ENCODE data around the gene INPP5J.
A peak's percentile ranks its signal among the peaks of the same experiment; 100 is the strongest.
"Not testable (repeated sequence)": the region's sequence is repeated elsewhere in the genome, so short reads cannot be mapped to it uniquely, and the experiment has no call there.

The INPP5J gene

DNA sequence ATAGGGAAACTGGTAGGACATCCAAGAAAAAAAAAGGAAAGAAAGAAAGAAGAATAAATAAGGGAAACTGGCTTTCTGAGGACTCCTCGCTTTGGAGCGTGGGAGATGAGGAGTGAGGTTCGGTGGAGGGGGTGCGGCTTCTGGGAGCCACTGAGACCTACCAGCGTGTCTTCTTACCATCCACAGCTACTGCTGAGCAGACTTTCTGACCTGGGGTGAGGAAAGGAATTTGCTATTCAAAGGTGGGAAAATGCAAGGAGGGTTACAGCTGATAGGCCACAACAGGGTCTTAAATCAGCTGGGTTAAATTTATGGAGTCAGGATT is 14.9 kb upstream of the INPP5J start:
- no peak for DNase-seq
- intact Hi-C loops (cut with DNase I), result loop anchor here (1.0 to 10.0 kb wide), 2 partner anchors 23 to 47 kb away; no protein-coding TSS in a partner anchor

DNA sequence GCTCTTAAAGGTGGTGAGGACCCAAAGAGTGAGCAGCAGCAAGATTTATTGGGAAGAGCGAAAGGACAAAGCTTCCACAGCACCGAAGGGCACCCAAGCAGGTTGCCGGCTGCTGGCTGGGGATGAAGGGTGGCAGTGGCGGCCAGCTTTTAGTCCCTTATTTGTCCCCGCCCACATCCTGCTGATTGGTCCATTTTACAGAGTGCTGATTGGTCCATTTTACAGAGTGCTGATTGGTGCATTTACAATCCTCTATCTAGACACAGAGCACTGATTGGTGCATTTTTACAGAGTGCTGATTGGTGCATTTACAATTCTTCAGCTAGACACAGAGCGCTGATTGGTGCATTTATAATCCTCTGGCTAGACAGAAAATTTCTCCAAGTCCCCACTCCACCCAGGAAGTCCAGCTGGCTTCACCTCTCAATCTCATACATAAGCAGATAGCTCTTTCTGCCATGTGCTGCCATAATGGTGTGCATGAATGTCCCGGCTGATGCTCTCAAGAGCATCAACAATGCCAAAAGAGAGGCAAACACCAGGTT is 10.1 kb upstream of the INPP5J start:
- DNase-seq; intact Hi-C loops (cut with DNase I): not testable (repeated sequence)

DNA sequence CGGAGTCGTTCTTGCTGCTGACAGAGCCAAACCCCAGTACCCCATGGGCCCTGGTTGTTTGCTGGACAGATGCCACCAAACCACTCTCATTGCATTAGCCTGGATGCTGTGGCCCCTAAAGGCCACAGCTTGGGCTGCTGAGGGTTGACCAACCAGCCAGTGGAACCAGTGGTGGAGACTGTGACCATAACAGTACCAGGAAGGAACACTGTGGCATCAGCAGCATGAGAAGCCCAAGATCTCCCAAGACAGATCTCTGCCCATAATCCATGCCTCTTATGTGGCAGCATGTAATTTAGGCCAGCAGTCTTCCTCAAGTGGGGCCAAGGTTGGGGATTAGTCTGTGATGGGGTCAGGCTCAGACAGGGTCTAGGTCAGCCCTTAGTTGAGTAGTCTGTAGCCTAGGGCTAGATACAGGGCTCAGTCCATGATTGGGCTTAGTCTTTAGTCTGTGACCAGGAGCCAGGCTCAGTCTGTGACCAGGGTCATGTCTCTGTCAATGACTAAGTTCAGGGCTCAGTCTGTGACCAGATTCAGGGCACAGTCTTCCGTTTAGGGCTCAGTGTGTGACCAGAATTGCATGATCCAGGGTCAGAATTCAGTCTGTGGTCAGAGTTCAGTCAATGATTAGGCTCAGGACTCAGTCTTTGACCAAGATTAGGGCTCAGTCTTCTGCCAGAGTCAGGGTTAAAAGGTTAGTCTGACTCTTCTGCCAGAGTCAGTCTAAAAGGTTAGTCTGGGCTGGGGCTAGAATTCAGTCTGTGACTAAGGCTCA is 4.5 kb upstream of the INPP5J start:
- DNase-seq, result no peak
- intact Hi-C loops (cut with DNase I), result no loop called here

DNA sequence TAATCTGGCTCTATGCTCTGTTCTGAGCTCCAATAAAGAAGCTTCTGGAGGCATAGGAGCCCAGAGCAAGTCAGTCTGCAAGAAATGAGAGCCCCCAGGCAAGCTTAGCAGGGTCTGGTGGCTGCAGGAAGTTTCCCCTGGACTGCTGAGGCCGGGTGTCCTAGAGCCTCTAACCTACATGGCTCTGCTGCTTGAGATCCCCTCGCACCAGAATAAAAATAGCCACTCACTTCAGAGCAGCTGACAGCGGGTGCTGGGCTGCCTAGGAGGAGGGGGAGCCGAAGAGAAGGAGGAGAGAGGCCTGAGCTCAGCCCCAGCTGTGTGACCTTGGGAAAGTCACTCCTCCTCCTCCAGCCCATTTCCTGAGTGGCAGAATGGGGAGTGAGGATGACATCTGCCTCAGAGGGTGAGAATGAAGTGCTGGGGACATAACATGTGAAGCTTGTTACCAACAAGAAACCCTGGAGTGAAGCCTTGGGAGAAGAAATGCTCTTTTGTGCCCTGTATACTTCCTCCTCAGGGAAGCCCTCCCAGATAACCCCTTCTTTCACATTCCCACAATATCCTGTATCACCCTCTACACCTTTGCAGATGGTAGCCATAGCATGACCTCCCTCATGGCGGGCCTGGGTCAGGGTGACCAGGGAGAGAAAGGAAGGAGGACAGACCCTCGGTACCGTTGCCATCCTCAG is 3.6 kb upstream of the INPP5J start:
- no peak for DNase-seq
- intact Hi-C loops (cut with DNase I), result no loop called here

DNA sequence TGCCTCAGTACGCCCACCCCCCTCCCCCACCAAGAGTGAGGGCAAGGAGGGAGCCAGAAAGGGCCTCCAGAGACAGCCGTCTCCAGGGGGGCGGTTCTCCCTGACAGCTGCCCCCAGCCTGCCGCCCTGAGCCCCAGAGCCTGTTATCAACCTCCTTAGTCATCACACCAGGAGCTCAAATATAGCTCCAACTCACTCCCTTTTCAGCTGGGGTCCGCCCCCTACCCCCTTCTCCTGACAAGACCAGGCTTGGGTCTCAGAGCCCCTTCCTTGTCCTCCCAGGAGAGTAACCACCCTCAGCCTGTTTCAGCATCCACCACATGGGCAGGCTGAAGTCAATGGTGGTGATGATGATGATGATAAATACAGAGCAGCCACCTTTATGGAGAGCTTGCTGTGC is 2.5 kb upstream of the INPP5J start:
- no peak for DNase-seq
- intact Hi-C loops (cut with DNase I), result no loop called here

DNA sequence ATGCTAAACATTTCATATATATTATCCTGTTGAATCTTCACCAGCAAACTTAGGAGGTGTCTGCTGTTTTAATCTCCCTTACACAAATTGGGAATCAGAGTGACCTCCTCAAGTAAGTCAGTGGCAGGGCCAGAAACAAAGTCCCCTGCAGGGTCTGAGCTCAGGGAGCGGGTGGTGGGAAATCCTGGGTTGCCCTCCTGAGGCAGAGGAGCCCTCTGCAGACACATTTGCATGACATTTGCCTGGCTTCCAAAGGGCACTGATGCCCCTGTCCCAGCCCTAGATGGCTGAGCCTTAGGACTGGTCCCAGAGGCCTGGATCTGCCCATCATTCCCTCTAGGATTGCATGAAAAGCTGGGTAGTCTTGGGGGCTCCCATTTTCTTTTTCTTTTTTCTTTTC is 2.1 kb upstream of the INPP5J start:
- intact Hi-C loops (cut with DNase I), result no loop called here
- no peak for DNase-seq

DNA sequence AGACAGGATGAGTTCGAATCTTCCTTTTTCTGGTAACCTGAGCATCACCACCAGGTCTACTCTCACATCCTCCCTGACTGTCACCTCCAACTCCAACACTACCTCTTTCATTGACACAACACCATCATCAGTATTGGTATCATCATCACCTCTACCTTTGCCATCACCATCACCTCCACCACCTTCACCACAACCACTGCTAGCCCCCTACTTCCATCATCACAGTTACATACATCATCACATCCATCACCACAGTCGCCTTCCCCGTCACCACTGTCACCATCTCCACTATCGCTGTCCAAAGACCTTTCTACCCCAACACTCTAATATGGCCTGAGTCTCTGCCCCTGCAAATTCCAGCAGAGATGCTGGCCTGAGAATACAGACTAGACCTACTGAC is 1.4 kb upstream of the INPP5J start:
- intact Hi-C loops (cut with DNase I), result no loop called here
- DNase-seq, result no peak

DNA sequence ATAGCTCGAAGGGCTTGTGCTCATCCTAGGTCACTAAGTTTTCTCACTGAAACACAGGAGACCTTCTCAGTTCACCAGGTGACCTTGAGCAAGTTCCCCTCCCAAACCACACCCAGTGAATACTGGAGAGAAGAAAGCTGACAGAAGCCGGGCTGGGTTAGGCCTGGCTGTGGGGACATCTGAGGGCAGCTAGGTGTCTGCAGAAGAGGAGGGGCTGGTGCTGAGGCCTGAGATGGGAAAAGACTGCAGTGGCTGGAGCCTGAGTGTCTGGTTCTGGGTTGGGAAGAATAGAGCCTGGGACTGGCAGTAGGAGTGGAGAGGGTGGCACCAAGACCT is 602 bp upstream of the INPP5J start:
- intact Hi-C loops (cut with DNase I), result no loop called here
- peak in 1 of 42 donors; percentile 27 for DNase-seq

DNA sequence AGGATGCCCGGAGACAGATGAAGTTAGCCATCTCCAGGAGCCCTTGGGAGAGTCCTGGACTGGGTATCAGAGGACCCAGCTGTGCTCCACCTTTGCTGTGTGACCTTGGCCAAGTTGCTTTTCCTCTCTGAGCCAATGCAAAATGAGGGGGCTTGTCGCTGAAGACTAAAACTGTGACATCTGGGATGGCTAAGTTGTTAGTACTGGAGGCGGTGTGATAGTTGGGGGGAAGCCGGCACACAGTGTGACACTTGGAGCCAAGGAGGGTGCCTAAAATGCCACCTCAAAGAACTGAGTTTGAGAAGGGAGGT is 481 bp downstream of the INPP5J start:
- DNase-seq, result no peak
- intact Hi-C loops (cut with DNase I), result no loop called here

DNA sequence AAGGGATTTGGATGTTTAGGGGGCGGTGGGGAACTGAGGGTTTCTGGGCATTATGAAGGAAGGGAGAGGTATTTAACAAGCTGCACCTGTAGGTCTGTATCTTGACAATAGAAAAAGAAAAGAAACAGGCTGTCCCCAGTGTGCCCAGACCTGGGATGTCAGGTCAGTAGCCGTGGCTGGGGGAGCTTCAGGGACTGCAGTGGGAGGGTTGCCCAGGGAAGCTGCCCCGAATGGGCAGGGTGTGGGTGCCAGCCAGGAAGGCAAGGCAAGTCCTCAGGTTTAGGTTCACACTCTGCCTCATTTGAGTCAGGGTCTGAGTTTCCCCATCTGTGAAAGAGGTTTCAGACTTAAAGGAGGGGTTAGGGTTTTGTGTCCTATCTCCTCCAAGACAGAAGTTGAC is 1.5 kb downstream of the INPP5J start:
- no peak for DNase-seq
- intact Hi-C loops (cut with DNase I), result no loop called here

DNA sequence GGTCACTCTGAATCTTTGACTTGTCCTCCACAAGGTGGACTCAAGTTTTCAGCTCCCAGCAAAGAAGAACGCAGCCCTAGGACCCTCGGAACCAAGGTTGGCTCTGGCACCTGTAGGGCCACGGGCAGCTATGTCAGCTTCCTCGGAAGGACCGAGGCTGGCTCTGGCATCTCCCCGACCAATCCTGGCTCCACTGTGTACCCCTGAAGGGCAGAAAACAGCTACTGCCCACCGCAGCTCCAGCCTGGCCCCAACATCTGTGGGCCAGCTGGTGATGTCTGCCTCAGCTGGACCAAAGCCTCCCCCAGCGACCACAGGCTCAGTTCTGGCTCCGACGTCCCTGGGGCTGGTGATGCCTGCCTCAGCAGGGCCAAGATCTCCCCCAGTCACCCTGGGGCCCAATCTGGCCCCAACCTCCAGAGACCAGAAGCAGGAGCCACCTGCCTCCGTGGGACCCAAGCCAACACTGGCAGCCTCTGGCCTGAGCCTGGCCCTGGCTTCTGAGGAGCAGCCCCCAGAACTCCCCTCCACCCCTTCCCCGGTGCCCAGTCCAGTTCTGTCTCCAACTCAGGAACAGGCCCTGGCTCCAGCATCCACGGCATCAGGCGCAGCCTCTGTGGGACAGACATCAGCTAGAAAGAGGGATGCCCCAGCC is 2.2 kb downstream of the INPP5J start:
- no peak for DNase-seq
- intact Hi-C loops (cut with DNase I), result no loop called here

DNA sequence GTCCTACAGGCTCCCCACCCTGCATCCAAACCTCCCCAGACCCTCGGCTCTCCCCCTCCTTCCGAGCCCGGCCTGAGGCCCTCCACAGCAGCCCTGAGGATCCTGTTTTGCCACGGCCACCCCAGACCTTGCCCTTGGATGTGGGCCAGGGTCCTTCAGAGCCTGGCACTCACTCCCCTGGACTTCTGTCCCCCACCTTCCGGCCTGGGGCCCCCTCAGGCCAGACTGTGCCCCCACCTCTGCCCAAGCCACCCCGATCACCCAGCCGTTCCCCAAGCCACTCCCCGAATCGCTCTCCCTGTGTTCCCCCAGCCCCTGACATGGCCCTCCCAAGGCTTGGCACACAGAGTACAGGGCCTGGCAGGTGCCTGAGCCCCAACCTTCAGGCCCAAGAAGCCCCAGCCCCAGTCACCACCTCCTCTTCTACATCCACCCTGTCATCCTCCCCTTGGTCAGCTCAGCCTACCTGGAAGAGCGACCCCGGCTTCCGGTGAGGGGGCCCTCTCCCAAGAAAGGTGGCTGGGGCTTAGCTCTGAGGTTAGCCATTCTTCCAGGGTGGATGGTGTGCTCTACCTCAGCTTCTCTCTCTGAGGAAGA is 2.9 kb downstream of the INPP5J start:
- intact Hi-C loops (cut with DNase I), result no loop called here
- DNase-seq, result no peak

DNA sequence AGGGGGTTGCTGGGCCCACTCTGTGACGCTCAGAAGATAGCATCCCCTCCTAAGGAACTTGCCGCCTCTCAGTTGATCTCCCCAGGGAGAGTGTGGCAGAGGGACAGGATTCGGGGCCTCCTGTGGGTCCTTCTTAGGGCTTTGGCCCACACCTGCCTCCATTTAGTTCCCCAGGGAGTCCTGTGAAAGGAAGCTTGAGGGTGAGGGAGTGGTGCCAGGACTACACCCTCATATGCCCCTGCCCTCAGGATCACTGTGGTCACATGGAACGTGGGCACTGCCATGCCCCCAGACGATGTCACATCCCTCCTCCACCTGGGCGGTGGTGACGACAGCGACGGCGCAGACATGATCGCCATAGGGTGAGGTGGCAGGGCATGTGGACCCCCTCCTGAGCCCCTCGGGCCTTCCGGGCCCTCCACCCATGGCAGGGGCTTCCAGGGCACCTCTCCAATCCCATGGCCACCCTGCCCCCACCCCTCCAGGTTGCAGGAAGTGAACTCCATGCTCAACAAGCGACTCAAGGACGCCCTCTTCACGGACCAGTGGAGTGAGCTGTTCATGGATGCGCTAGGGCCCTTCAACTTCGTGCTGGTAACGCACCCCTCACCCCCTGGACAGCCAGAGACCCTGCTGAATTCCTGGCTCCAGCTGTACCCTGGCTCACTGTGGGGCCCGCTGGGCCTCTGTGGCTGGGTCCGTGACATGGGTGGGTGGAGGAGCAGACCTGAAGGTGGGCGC is 3.5 kb downstream of the INPP5J start:
- no peak for DNase-seq
- intact Hi-C loops (cut with DNase I), result no loop called here

DNA sequence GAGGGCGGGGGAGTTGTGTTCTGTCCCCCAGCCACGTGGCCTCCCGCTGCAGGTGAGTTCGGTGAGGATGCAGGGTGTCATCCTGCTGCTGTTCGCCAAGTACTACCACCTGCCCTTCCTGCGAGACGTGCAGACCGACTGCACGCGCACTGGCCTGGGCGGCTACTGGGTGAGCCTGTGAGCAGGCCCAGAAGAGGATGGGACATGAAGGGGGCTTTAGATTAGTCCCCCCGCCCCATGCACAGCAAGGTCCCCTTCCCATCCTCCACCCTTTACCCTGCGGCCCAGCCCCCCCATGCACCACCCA is 4.1 kb downstream of the INPP5J start:
- DNase-seq, result no peak
- intact Hi-C loops (cut with DNase I), result no loop called here

DNA sequence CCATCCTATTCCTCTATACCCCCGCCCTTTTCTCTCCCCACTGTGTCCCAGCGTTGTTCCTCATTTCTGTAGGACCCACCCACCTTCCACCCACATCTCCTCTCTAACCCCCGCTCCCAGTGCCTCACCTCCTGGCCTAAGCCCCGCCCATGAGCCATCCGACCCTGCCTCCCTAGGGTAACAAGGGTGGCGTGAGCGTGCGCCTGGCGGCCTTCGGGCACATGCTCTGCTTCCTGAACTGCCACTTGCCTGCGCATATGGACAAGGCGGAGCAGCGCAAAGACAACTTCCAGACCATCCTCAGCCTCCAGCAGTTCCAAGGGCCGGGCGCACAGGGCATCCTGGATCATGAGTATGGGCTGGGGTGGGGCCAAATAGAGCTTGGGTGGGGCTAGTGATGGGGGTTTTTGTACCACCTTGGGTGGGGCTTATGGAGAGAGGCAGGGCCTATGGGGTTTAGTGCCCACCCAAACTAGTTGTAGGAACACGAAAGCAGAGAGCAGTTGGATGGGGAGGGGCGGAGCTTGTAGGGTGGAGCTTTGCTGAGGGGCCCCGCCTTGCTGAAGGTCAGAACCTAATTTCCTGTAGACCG is 4.5 kb downstream of the INPP5J start:
- DNase-seq, result no peak
- intact Hi-C loops (cut with DNase I), result no loop called here

DNA sequence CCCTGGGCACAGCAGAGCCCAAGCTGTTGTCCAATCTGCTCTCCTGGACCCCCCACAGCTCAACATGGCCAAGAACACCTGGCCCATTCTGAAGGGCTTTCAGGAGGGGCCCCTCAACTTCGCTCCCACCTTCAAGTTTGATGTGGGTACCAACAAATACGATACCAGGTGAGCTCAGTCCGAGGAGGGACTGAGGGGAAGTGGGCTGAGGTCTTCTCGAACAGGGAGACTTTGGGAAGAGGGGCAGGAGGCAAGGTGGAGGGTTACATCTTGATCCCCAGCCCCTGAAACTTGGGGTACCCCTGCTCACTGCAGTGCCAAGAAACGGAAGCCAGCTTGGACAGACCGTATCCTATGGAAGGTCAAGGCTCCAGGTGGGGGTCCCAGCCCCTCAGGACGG is 5.4 kb downstream of the INPP5J start:
- intact Hi-C loops (cut with DNase I), result no loop called here
- DNase-seq, result no peak

DNA sequence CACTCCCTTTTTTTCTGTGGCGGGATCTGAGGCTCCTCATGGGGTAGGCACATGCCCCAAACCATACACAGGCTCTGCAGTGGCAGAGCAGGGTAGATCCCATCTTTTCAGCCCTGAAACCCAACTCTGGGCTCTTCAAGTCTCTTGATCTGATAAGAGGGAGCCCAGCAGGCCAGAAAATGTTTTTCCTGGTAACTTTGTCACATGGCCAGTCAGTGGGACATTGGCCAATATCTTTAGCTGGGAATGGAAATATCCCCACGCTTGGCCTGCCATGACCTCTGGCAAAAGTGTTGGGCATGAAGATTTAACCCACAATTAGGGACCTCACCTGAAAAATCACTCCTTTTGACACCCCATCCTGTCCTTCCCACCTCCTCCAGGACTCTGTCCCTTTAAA is 8.1 kb downstream of the INPP5J start:
- intact Hi-C loops (cut with DNase I), result no loop called here
- DNase-seq, result no peak

DNA sequence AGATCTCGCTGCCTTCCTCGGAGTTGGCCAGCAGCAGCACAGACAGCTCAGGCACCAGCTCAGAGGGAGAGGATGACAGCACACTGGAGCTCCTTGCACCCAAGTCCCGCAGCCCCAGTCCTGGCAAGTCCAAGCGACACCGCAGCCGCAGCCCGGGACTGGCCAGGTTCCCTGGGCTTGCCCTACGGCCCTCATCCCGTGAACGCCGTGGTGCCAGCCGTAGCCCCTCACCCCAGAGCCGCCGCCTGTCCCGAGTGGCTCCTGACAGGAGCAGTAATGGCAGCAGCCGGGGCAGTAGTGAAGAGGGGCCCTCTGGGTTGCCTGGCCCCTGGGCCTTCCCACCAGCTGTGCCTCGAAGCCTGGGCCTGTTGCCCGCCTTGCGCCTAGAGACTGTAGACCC is 11.1 kb downstream of the INPP5J start:
- no peak for DNase-seq
- intact Hi-C loops (cut with DNase I), result no loop called here

DNA sequence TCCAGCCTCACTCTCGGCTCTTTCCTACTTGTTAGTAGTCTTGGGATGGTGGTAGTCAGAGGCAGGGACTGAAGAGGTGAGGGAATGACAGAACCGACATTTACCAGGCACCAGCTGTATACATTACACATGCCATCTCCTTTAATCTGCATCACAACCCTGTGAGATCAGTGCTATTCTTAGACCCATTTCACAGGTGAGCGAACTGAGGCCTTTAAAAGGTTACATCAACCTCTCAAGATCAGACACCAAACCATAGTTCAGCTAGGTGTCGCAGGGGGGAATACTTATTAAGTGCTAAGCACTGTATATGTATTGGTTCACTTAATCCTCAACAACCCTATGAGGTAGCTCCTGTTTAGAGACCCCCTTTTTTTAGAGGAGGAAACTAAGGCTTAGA is 11.9 kb downstream of the INPP5J start:
- intact Hi-C loops (cut with DNase I), result no loop called here
- DNase-seq, result no peak
